Stimulated activated memory B cell treated with anti-CD40 and anti-IgM and Interleukin-4, amounts not matched to agents 10 μg/mL and 1 μg/mL and 100 μg/mL, for 72 hours (primary cell): ENCODE data around the gene CEP350.

ENCODE experiments used
- ATAC-seq: fragments of 150-1000 bp; cut with Tn5 transposase; 2 replicates; pipeline ENCODE4 v1.10.0; 2021
- H3K27ac Mint-ChIP-seq: one replicate; pipeline ENCODE4 v1.8.0; 2022; ENCODE audit warnings: mild to moderate bottlenecking, mixed read lengths
- H3K27me3 Mint-ChIP-seq: one replicate; pipeline ENCODE4 v1.8.0; 2022; ENCODE audit warnings: mixed read lengths
- H3K36me3 Mint-ChIP-seq: one replicate; pipeline ENCODE4 v1.8.0; 2022; ENCODE audit warnings: mixed read lengths
- H3K4me1 Mint-ChIP-seq: one replicate; pipeline ENCODE4 v1.8.0; 2022; ENCODE audit warnings: mixed read lengths
- H3K4me3 Mint-ChIP-seq: one replicate; pipeline ENCODE4 v1.8.0; 2022; ENCODE audit warnings: mild to moderate bottlenecking, moderate library complexity, mixed read lengths
- H3K9me3 Mint-ChIP-seq: one replicate; pipeline ENCODE4 v1.8.0; 2022; ENCODE audit warnings: mixed read lengths

Gene CEP350

GRCh38 chr1:179954493-179955286 lies at the start of gene CEP350:
CEP350 (plus strand) TSS chr1:179954810; CDS start chr1:179986182, 31,372 bp downstream.
- Mint-ChIP-seq H3K36me3 (no peaks in the 10 kb centered on the region), H3K4me1 (peaks cover 52% of the 10 kb centered on the region), H3K4me3 (peak within 1 kb of the TSS; percentile 81), H3K27ac (peak within 1 kb of the TSS; percentile 92), H3K9me3 (no peaks in the 10 kb centered on the region), H3K27me3 (no peaks in the 10 kb centered on the region)
- ATAC-seq: peak; percentile 98

- H3K36me3 Mint-ChIP-seq: peaks cover 39% of the 10 kb centered on the region
- H3K9me3 Mint-ChIP-seq: no peaks in the 10 kb centered on the region
- no peak overlapping the region for H3K4me3 Mint-ChIP-seq
- H3K4me1 Mint-ChIP-seq: no peaks in the 10 kb centered on the region
- no peak for ATAC-seq
- no peaks in the 10 kb centered on the region for H3K27me3 Mint-ChIP-seq
- no peak overlapping the region for H3K27ac Mint-ChIP-seq
Measured at GRCh38 chr1:179910934-179911333, 43.7 kb upstream of the CEP350 start.

GRCh38 chr1:179911812-179912211 lies 42.8 kb upstream of the CEP350 start:
- H3K36me3 Mint-ChIP-seq: peaks cover 39% of the 10 kb centered on the region
- H3K9me3 Mint-ChIP-seq: no peaks in the 10 kb centered on the region
- no peak overlapping the region for H3K4me3 Mint-ChIP-seq
- H3K4me1 Mint-ChIP-seq: no peaks in the 10 kb centered on the region
- H3K27ac Mint-ChIP-seq: no peak overlapping the region
- no peaks in the 10 kb centered on the region for H3K27me3 Mint-ChIP-seq
- ATAC-seq: no peak

- peaks cover 39% of the 10 kb centered on the region for H3K36me3 Mint-ChIP-seq
- no peak overlapping the region for H3K27ac Mint-ChIP-seq
- no peak for ATAC-seq
- H3K4me1 Mint-ChIP-seq: peaks cover 3% of the 10 kb centered on the region
- no peak overlapping the region for H3K4me3 Mint-ChIP-seq
- H3K9me3 Mint-ChIP-seq: no peaks in the 10 kb centered on the region
- H3K27me3 Mint-ChIP-seq: no peaks in the 10 kb centered on the region
Measured at GRCh38 chr1:179917601-179918429, 36.8 kb upstream of the CEP350 start.

GRCh38 chr1:179921472-179921871 lies 33.1 kb upstream of the CEP350 start:
- no peak for ATAC-seq
- Mint-ChIP-seq H3K27me3 (no peaks in the 10 kb centered on the region), H3K4me3 (no peak overlapping the region), H3K4me1 (peaks cover 7% of the 10 kb centered on the region), H3K36me3 (peaks cover 33% of the 10 kb centered on the region), H3K9me3 (no peaks in the 10 kb centered on the region), H3K27ac (peak overlapping the region; percentile 31)

GRCh38 chr1:179921981-179922872 lies 32.4 kb upstream of the CEP350 start:
- Mint-ChIP-seq H3K4me1 (peaks cover 7% of the 10 kb centered on the region), H3K27me3 (no peaks in the 10 kb centered on the region), H3K4me3 (no peak overlapping the region), H3K27ac (peak overlapping the region; percentile 31), H3K9me3 (no peaks in the 10 kb centered on the region), H3K36me3 (peaks cover 32% of the 10 kb centered on the region)
- ATAC-seq: no peak

GRCh38 chr1:179923029-179923428 lies 31.6 kb upstream of the CEP350 start:
- H3K9me3 Mint-ChIP-seq: no peaks in the 10 kb centered on the region
- H3K4me3 Mint-ChIP-seq: no peak overlapping the region
- peaks cover 24% of the 10 kb centered on the region for H3K36me3 Mint-ChIP-seq
- no peak for ATAC-seq
- H3K27me3 Mint-ChIP-seq: no peaks in the 10 kb centered on the region
- no peak overlapping the region for H3K27ac Mint-ChIP-seq
- H3K4me1 Mint-ChIP-seq: peaks cover 7% of the 10 kb centered on the region

- H3K9me3 Mint-ChIP-seq: no peaks in the 10 kb centered on the region
- no peak overlapping the region for H3K27ac Mint-ChIP-seq
- no peak for ATAC-seq
- H3K36me3 Mint-ChIP-seq: peaks cover 16% of the 10 kb centered on the region
- no peaks in the 10 kb centered on the region for H3K27me3 Mint-ChIP-seq
- peaks cover 7% of the 10 kb centered on the region for H3K4me1 Mint-ChIP-seq
- H3K4me3 Mint-ChIP-seq: no peak overlapping the region
Measured at GRCh38 chr1:179924268-179924667, 30.3 kb upstream of the CEP350 start.

GRCh38 chr1:179925302-179925701 lies 29.3 kb upstream of the CEP350 start:
- no peaks in the 10 kb centered on the region for H3K27me3 Mint-ChIP-seq
- H3K4me1 Mint-ChIP-seq: peaks cover 7% of the 10 kb centered on the region
- H3K27ac Mint-ChIP-seq: no peak overlapping the region
- H3K9me3 Mint-ChIP-seq: no peaks in the 10 kb centered on the region
- no peak for ATAC-seq
- peaks cover 13% of the 10 kb centered on the region for H3K36me3 Mint-ChIP-seq
- H3K4me3 Mint-ChIP-seq: no peak overlapping the region

GRCh38 chr1:179925922-179926849 lies 28.4 kb upstream of the CEP350 start:
- H3K36me3 Mint-ChIP-seq: peaks cover 8% of the 10 kb centered on the region
- no peaks in the 10 kb centered on the region for H3K9me3 Mint-ChIP-seq
- peaks cover 7% of the 10 kb centered on the region for H3K4me1 Mint-ChIP-seq
- no peak overlapping the region for H3K27ac Mint-ChIP-seq
- ATAC-seq: no peak
- H3K27me3 Mint-ChIP-seq: no peaks in the 10 kb centered on the region
- no peak overlapping the region for H3K4me3 Mint-ChIP-seq

- H3K4me1 Mint-ChIP-seq: peaks cover 7% of the 10 kb centered on the region
- no peaks in the 10 kb centered on the region for H3K9me3 Mint-ChIP-seq
- H3K27ac Mint-ChIP-seq: no peak overlapping the region
- ATAC-seq: no peak
- no peaks in the 10 kb centered on the region for H3K27me3 Mint-ChIP-seq
- peaks cover 3% of the 10 kb centered on the region for H3K36me3 Mint-ChIP-seq
- no peak overlapping the region for H3K4me3 Mint-ChIP-seq
Measured at GRCh38 chr1:179926850-179927205, 27.8 kb upstream of the CEP350 start.

GRCh38 chr1:179929955-179930798 lies 24.4 kb upstream of the CEP350 start:
- Mint-ChIP-seq H3K4me3 (no peak overlapping the region), H3K4me1 (no peaks in the 10 kb centered on the region), H3K27ac (no peak overlapping the region), H3K36me3 (no peaks in the 10 kb centered on the region), H3K27me3 (no peaks in the 10 kb centered on the region), H3K9me3 (no peaks in the 10 kb centered on the region)
- no peak for ATAC-seq

- ATAC-seq: no peak
- no peaks in the 10 kb centered on the region for H3K36me3 Mint-ChIP-seq
- no peak overlapping the region for H3K4me3 Mint-ChIP-seq
- H3K27ac Mint-ChIP-seq: no peak overlapping the region
- H3K27me3 Mint-ChIP-seq: no peaks in the 10 kb centered on the region
- H3K4me1 Mint-ChIP-seq: peaks cover 3% of the 10 kb centered on the region
- H3K9me3 Mint-ChIP-seq: no peaks in the 10 kb centered on the region
Measured at GRCh38 chr1:179930867-179931266, 23.7 kb upstream of the CEP350 start.
